Measurements from ENCODE around the gene OGA.

The OGA gene

GRCh38 chr10:101749047-101750016 lies 68.9 kb downstream of the OGA start:
- H2AFZ ChIP-seq (ENCODE audit: low read length), result no peak overlapping the region

GRCh38 chr10:101748496-101748895 lies 69.7 kb downstream of the OGA start:
- Histone ChIP-seq H3K9me2 (replicated peaks; ENCODE audit: insufficient read depth, low read length) (no peaks in the 10 kb centered on the region), H3K27ac (ENCODE audit: low read length) (no peak overlapping the region), H3K9ac (ENCODE audit: low read length) (no peak overlapping the region), H3K36me3 (replicated peaks; ENCODE audit: insufficient read depth, low read length) (no peaks in the 10 kb centered on the region), H3K79me2 (ENCODE audit: low read length) (no peaks in the 10 kb centered on the region), H2AFZ (ENCODE audit: low read length) (no peak overlapping the region), H3F3A (ENCODE audit: insufficient read depth, low read length) (no peaks in the 10 kb centered on the region), H3K4me3 (ENCODE audit: low read length) (no peak overlapping the region), H3K4me2 (ENCODE audit: low read depth, low read length) (no peak overlapping the region), H4K20me1 (ENCODE audit: insufficient read depth, low read length) (no peaks in the 10 kb centered on the region), H3K4me1 (ENCODE audit: low read length) (no peaks in the 10 kb centered on the region), H3K27me3 (replicated peaks; ENCODE audit: insufficient read depth, low read length) (no peaks in the 10 kb centered on the region), H3K9me3 (replicated peaks; ENCODE audit: insufficient read depth, low read length) (no peaks in the 10 kb centered on the region)
- no peak for DNase-seq
- TF ChIP-seq CTCF (IDR thresholded peaks at IDR 0.05; ENCODE audit: low read length) (no peak), EZH2phosphoT487 (IDR thresholded peaks at IDR 0.05; ENCODE audit: low read length) (no peak), EZH2 (optimal IDR thresholded peaks at IDR 0.05; ENCODE audit: low read depth, low read length) (no peak)

More at GRCh38 chr10:101749047-101750016, 68.9 kb downstream of the OGA start:
- H3K27ac ChIP-seq (ENCODE audit: low read length), result no peak overlapping the region
- H3K79me2 ChIP-seq (ENCODE audit: low read length), result no peaks in the 10 kb centered on the region
- no peaks in the 10 kb centered on the region for H3K36me3 ChIP-seq (replicated peaks; ENCODE audit: insufficient read depth, low read length)
- no peaks in the 10 kb centered on the region for H3F3A ChIP-seq (ENCODE audit: insufficient read depth, low read length)
- H3K4me1 ChIP-seq (ENCODE audit: low read length), result no peaks in the 10 kb centered on the region
- H4K20me1 ChIP-seq (ENCODE audit: insufficient read depth, low read length), result no peaks in the 10 kb centered on the region
- H3K4me3 ChIP-seq (ENCODE audit: low read length), result no peak overlapping the region
- H3K27me3 ChIP-seq (replicated peaks; ENCODE audit: insufficient read depth, low read length), result no peaks in the 10 kb centered on the region
- DNase-seq, result no peak
- no peaks in the 10 kb centered on the region for H3K9me2 ChIP-seq (replicated peaks; ENCODE audit: insufficient read depth, low read length)
- no peak overlapping the region for H3K9ac ChIP-seq (ENCODE audit: low read length)
- TF ChIP-seq EZH2 (optimal IDR thresholded peaks at IDR 0.05; ENCODE audit: low read depth, low read length) (no peak), EZH2phosphoT487 (IDR thresholded peaks at IDR 0.05; ENCODE audit: low read length) (no peak), CTCF (IDR thresholded peaks at IDR 0.05; ENCODE audit: low read length) (no peak)
- H3K4me2 ChIP-seq (ENCODE audit: low read depth, low read length), result no peak overlapping the region
- no peaks in the 10 kb centered on the region for H3K9me3 ChIP-seq (replicated peaks; ENCODE audit: insufficient read depth, low read length)

- Histone ChIP-seq H3K9me2 (replicated peaks; ENCODE audit: insufficient read depth, low read length) (no peaks in the 10 kb centered on the region), H3K4me1 (ENCODE audit: low read length) (no peaks in the 10 kb centered on the region), H3K9me3 (replicated peaks; ENCODE audit: insufficient read depth, low read length) (no peaks in the 10 kb centered on the region), H3K4me3 (ENCODE audit: low read length) (no peak overlapping the region), H3K36me3 (replicated peaks; ENCODE audit: insufficient read depth, low read length) (no peaks in the 10 kb centered on the region), H3F3A (ENCODE audit: insufficient read depth, low read length) (no peaks in the 10 kb centered on the region), H3K4me2 (ENCODE audit: low read depth, low read length) (no peak overlapping the region), H3K27ac (ENCODE audit: low read length) (no peak overlapping the region), H3K79me2 (ENCODE audit: low read length) (no peaks in the 10 kb centered on the region), H3K9ac (ENCODE audit: low read length) (no peak overlapping the region), H4K20me1 (ENCODE audit: insufficient read depth, low read length) (no peaks in the 10 kb centered on the region), H2AFZ (ENCODE audit: low read length) (no peak overlapping the region), H3K27me3 (replicated peaks; ENCODE audit: insufficient read depth, low read length) (no peaks in the 10 kb centered on the region)
- TF ChIP-seq EZH2phosphoT487 (IDR thresholded peaks at IDR 0.05; ENCODE audit: low read length) (no peak), CTCF (IDR thresholded peaks at IDR 0.05; ENCODE audit: low read length) (no peak), EZH2 (optimal IDR thresholded peaks at IDR 0.05; ENCODE audit: low read depth, low read length) (no peak)
- no peak for DNase-seq
These were observed 73.1 kb downstream of the OGA start for GRCh38 chr10:101745074-101745696.

Measured in MM.1S (cell line).